SK-N-MC (cell line): ENCODE results near the gene EHD2.

ENCODE experiments used
- DNase-seq: peaks from one replicate; pipeline ENCODE4 v3.0.0-alpha.2; 2011; ENCODE audit warnings: low read depth, low spot score
- H3K27ac ChIP-seq: fragments of 200-600 bp; sonication (generic); 2 replicates; pipeline ENCODE4 v1.5.1; 2016; ENCODE audit warnings: mixed run types
- H3K36me3 ChIP-seq: fragments of 200-600 bp; sonication (generic); 2 replicates; pipeline ENCODE4 v1.6.1; 2017; ENCODE audit warnings: antibody characterized with exemption, low read length, mixed read lengths; ENCODE audit not compliant: insufficient read depth
- H3K4me3 ChIP-seq: fragments of 200-600 bp; sonication (generic); 2 replicates; pipeline ENCODE4 v1.5.1; 2016
- H3K9ac ChIP-seq: fragments of 200-600 bp; sonication (generic); 2 replicates; pipeline ENCODE4 v1.8.0; 2017; ENCODE audit warnings: mixed run types, mixed read lengths; ENCODE audit not compliant: insufficient read length
- H3K9me3 ChIP-seq: fragments of 200-600 bp; sonication (generic); 2 replicates; pipeline ENCODE4 v1.6.1; 2017; ENCODE audit warnings: low read depth, mild to moderate bottlenecking, antibody characterized with exemption, low read length, moderate library complexity, mixed read lengths
- EZH2 ChIP-seq: fragments of 200-600 bp; sonication (generic); IDR thresholded peaks from one replicate; pipeline ENCODE4 v1.6.1; 2017; ENCODE audit warnings: antibody characterized with exemption
- FOXP2 ChIP-seq: optimal IDR thresholded peaks from 2 replicates; pipeline ENCODE3; 2011; ENCODE audit warnings: mild to moderate bottlenecking, moderate library complexity; ENCODE audit not compliant: insufficient read depth; ENCODE audit errors: extremely low read length, control extremely low read depth
- POLR2AphosphoS5 ChIP-seq: IDR thresholded peaks from 2 replicates; pipeline ENCODE4 v1.6.1; 2012; ENCODE audit warnings: mild to moderate bottlenecking, low read depth, low read length, borderline replicate concordance

EHD2 gene

GRCh38 chr19:47755762-47756626 lies 42.8 kb downstream of the EHD2 start:
- no peak overlapping the region for H3K4me3 ChIP-seq
- no peak for DNase-seq
- no peak for TF ChIP-seq EZH2
- TF ChIP-seq FOXP2, result no peak
- no peak for TF ChIP-seq POLR2AphosphoS5
- H3K9ac ChIP-seq, result no peak overlapping the region
- H3K36me3 ChIP-seq, result peaks cover 63% of the 10 kb centered on the region
- no peaks in the 10 kb centered on the region for H3K9me3 ChIP-seq
- H3K27ac ChIP-seq, result no peak overlapping the region

GRCh38 chr19:47756627-47756929 lies 43.4 kb downstream of the EHD2 start:
- no peak for DNase-seq
- Histone ChIP-seq H3K27ac (no peak overlapping the region), H3K4me3 (no peak overlapping the region), H3K9ac (no peak overlapping the region), H3K36me3 (peaks cover 57% of the 10 kb centered on the region), H3K9me3 (no peaks in the 10 kb centered on the region)
- TF ChIP-seq POLR2AphosphoS5 (no peak), EZH2 (no peak), FOXP2 (no peak)

- Histone ChIP-seq H3K9me3 (no peaks in the 10 kb centered on the region), H3K9ac (no peak overlapping the region), H3K36me3 (peaks cover 54% of the 10 kb centered on the region), H3K4me3 (no peak overlapping the region), H3K27ac (no peak overlapping the region)
- DNase-seq, result no peak
- TF ChIP-seq EZH2 (no peak), FOXP2 (no peak), POLR2AphosphoS5 (no peak)
These were observed 43.9 kb downstream of the EHD2 start for GRCh38 chr19:47756953-47757608.

GRCh38 chr19:47757617-47758442 lies 44.6 kb downstream of the EHD2 start:
- no peak for DNase-seq
- no peak overlapping the region for H3K9ac ChIP-seq
- no peak for TF ChIP-seq EZH2
- no peak overlapping the region for H3K4me3 ChIP-seq
- H3K27ac ChIP-seq, result no peak overlapping the region
- H3K36me3 ChIP-seq, result peaks cover 47% of the 10 kb centered on the region; the same call in 1 of the 2 replicates
- H3K9me3 ChIP-seq, result no peaks in the 10 kb centered on the region

- no peak overlapping the region for H3K9ac ChIP-seq
- no peaks in the 10 kb centered on the region for H3K9me3 ChIP-seq
- no peak for TF ChIP-seq POLR2AphosphoS5
- no peak overlapping the region for H3K4me3 ChIP-seq
- H3K36me3 ChIP-seq, result peaks cover 41% of the 10 kb centered on the region; the same call in 1 of the 2 replicates
- H3K27ac ChIP-seq, result no peak overlapping the region
- no peak for DNase-seq
These were observed 45.2 kb downstream of the EHD2 start for GRCh38 chr19:47758443-47758804.

GRCh38 chr19:47760632-47760999 lies 47.4 kb downstream of the EHD2 start:
- no peak for DNase-seq
- Histone ChIP-seq H3K27ac (no peak overlapping the region), H3K9ac (no peak overlapping the region), H3K4me3 (no peak overlapping the region), H3K36me3 (peaks cover 25% of the 10 kb centered on the region; the same call in 1 of the 2 replicates), H3K9me3 (no peaks in the 10 kb centered on the region)
- TF ChIP-seq FOXP2 (no peak), EZH2 (no peak)

- TF ChIP-seq POLR2AphosphoS5 (no peak), FOXP2 (no peak), EZH2 (no peak)
- H3K9ac ChIP-seq, result no peak overlapping the region
- H3K9me3 ChIP-seq, result no peaks in the 10 kb centered on the region
- peaks cover 15% of the 10 kb centered on the region; the same call in 1 of the 2 replicates for H3K36me3 ChIP-seq
- H3K4me3 ChIP-seq, result no peak overlapping the region
- H3K27ac ChIP-seq, result no peak overlapping the region
- DNase-seq, result no peak
These were observed 48.3 kb downstream of the EHD2 start for GRCh38 chr19:47761566-47761965.

- H3K36me3 ChIP-seq, result peaks cover 9% of the 10 kb centered on the region; the same call in 1 of the 2 replicates
- H3K9ac ChIP-seq, result no peak overlapping the region
- no peak overlapping the region for H3K4me3 ChIP-seq
- no peak for DNase-seq
- H3K9me3 ChIP-seq, result no peaks in the 10 kb centered on the region
- H3K27ac ChIP-seq, result no peak overlapping the region
- TF ChIP-seq POLR2AphosphoS5, result no peak
These were observed 48.9 kb downstream of the EHD2 start for GRCh38 chr19:47762151-47762550.
